IMR-90 (cell line): Measurements from ENCODE around the gene TIFAB. TPM values are rescaled to one million over a fixed set of nuclear protein-coding genes. Genes with fewer than 3 reads are reported as not detected.
A peak's percentile ranks its signal among the peaks of the same experiment; 100 is the strongest.

ENCODE experiments used
- ATAC-seq: fragments of 200-7000 bp; cut with Tn5 transposase; 2 replicates; pipeline ENCODE4 v1.9.1; 2020; ENCODE audit warnings: low read depth, mild to moderate bottlenecking, moderate library complexity
- BruUV-seq: library from RNA; stranded (reverse); fragments of 400-500 nt; replicated peaks from 2 replicates; lab custom pipeline; 2021; lab: Mats Ljungman, UMichigan
- CTCF ChIA-PET: fragments of 300-600 bp; formaldehyde crosslinking; extraction: SDS; loops from one replicate; lab custom pipeline; 2021; ENCODE audit warnings: antibody characterized with exemption; lab: Yijun Ruan, JAX
- POLR2A ChIA-PET: fragments of 300-600 bp; sonication (Branson Sonifier 250); formaldehyde crosslinking; loops from one replicate; lab custom pipeline; 2022; ENCODE audit warnings: antibody characterized with exemption; ENCODE audit not compliant: unreplicated experiment; lab: Charles Lee
- DNase-seq: peaks from one replicate; pipeline ENCODE4 v3.0.0; 2013
- H2AFZ ChIP-seq: replicated peaks from 2 replicates; pipeline ENCODE3; 2013; ENCODE audit warnings: low read length, mild to moderate bottlenecking; ENCODE audit not compliant: poor library complexity
- H2AK5ac ChIP-seq: 2 replicates; pipeline ENCODE4 v1.6.1; 2013; ENCODE audit warnings: low read depth, low read length, inconsistent platforms
- H2AK9ac ChIP-seq: replicated peaks from 2 replicates; pipeline ENCODE3; 2013; ENCODE audit warnings: mild to moderate bottlenecking, low read depth, low read length, moderate library complexity; ENCODE audit not compliant: poor library complexity
- H2BK120ac ChIP-seq: 2 replicates; pipeline ENCODE4 v1.6.1; 2013; ENCODE audit warnings: low read depth, low read length, inconsistent platforms
- H2BK15ac ChIP-seq: 3 replicates; pipeline ENCODE4 v1.6.1; 2013; ENCODE audit warnings: low read depth, low read length, inconsistent platforms
- H2BK20ac ChIP-seq: 2 replicates; pipeline ENCODE4 v1.6.1; 2013; ENCODE audit warnings: low read depth, mild to moderate bottlenecking, inconsistent platforms, low read length, moderate library complexity
- H2BK5ac ChIP-seq: 2 replicates; pipeline ENCODE4 v1.6.1; 2013; ENCODE audit warnings: mild to moderate bottlenecking, low read depth, low read length, inconsistent platforms; ENCODE audit not compliant: poor library complexity, severe bottlenecking
- H3K14ac ChIP-seq: replicated peaks from 2 replicates; pipeline ENCODE4 v1.6.1; 2013; ENCODE audit warnings: low read depth, low read length, inconsistent platforms
- H3K18ac ChIP-seq: 2 replicates; pipeline ENCODE4 v1.6.1; 2013; ENCODE audit warnings: low read depth, low read length, control low read depth
- H3K23ac ChIP-seq: 2 replicates; pipeline ENCODE4 v1.6.1; 2013; ENCODE audit warnings: low read depth, low read length, inconsistent platforms
- H3K27ac ChIP-seq: 2 replicates; pipeline ENCODE4 v1.5.1; 2013; ENCODE audit warnings: mild to moderate bottlenecking, control low read depth, low read length; ENCODE audit not compliant: insufficient read depth
- H3K27me3 ChIP-seq: 2 replicates; pipeline ENCODE4 v1.6.1; 2013; ENCODE audit warnings: low read length; ENCODE audit not compliant: control insufficient read depth, insufficient read depth
- H3K36me3 ChIP-seq: 2 replicates; pipeline ENCODE4 v1.6.1; 2013; ENCODE audit warnings: low read length, mixed read lengths; ENCODE audit not compliant: control insufficient read depth, insufficient read depth
- H3K4ac ChIP-seq: 2 replicates; pipeline ENCODE4 v1.6.1; 2013; ENCODE audit warnings: low read depth, low read length, inconsistent platforms
- H3K4me1 ChIP-seq: 2 replicates; pipeline ENCODE4 v1.6.1; 2013; ENCODE audit warnings: low read length, mixed read lengths; ENCODE audit not compliant: control insufficient read depth, insufficient read depth
- H3K4me2 ChIP-seq: 2 replicates; pipeline ENCODE4 v1.6.1; 2013; ENCODE audit warnings: low read depth, mild to moderate bottlenecking, control low read depth, low read length, moderate library complexity
- H3K4me3 ChIP-seq: 2 replicates; pipeline ENCODE4 v1.5.1; 2013; ENCODE audit warnings: low read depth, mild to moderate bottlenecking, control low read depth, low read length, moderate library complexity; ENCODE audit not compliant: insufficient read depth
- H3K56ac ChIP-seq: 2 replicates; pipeline ENCODE4 v1.6.1; 2013; ENCODE audit warnings: low read length, inconsistent platforms; ENCODE audit not compliant: insufficient read depth; ENCODE audit errors: extremely low read depth
- H3K79me1 ChIP-seq, 2 experiments: 2 replicates each; pipeline ENCODE4 v1.6.1; 2013; ENCODE audit warnings: low read length in 2 of 2, inconsistent platforms in 1 of 2, low read depth in 1 of 2
- H3K9ac ChIP-seq: 2 replicates; pipeline ENCODE4 v1.6.1; 2013; ENCODE audit warnings: low read depth, low read length, control low read depth
- H3K9me1 ChIP-seq: 2 replicates; pipeline ENCODE4 v1.6.1; 2013; ENCODE audit warnings: low read length, inconsistent platforms; ENCODE audit not compliant: insufficient read depth
- H3K9me3 ChIP-seq: 2 replicates; pipeline ENCODE4 v1.6.1; 2013; ENCODE audit warnings: low read length; ENCODE audit not compliant: control insufficient read depth, insufficient read depth
- H4K20me1 ChIP-seq: 2 replicates; pipeline ENCODE4 v1.6.1; 2013; ENCODE audit warnings: low read length, inconsistent platforms; ENCODE audit not compliant: insufficient read depth
- H4K5ac ChIP-seq: 2 replicates; pipeline ENCODE4 v1.6.1; 2013; ENCODE audit warnings: mild to moderate bottlenecking, low read depth, low read length, control low read depth
- H4K8ac ChIP-seq, 2 experiments: 2 replicates each; pipeline ENCODE4 v1.6.1; 2013; ENCODE audit warnings: low read depth in 2 of 2, low read length in 2 of 2, control low read depth in 1 of 2, inconsistent platforms in 1 of 2
- H4K91ac ChIP-seq: 2 replicates; pipeline ENCODE4 v1.6.1; 2013; ENCODE audit warnings: low read depth, low read length, inconsistent platforms; ENCODE audit not compliant: insufficient read depth
- BHLHE40 ChIP-seq: fragments of 150-350 bp; IDR thresholded peaks from 2 replicates; pipeline ENCODE4 v1.6.1; 2016; ENCODE audit warnings: mild to moderate bottlenecking, low read depth, low read length
- CEBPB ChIP-seq: IDR thresholded peaks from 2 replicates; pipeline ENCODE4 v1.6.1; 2012; ENCODE audit warnings: low read depth, low read length, improper control_type of control experiment
- CHD1 ChIP-seq: IDR thresholded peaks from 2 replicates; pipeline ENCODE4 v1.6.1; 2012; ENCODE audit warnings: low read depth, low read length, improper control_type of control experiment
- CTCF ChIP-seq: conservative IDR thresholded peaks from 2 replicates; pipeline ENCODE4 v1.5.1; 2012; ENCODE audit warnings: mild to moderate bottlenecking, low read depth, low read length, improper control_type of control experiment
- ELK1 ChIP-seq: fragments of 150-350 bp; IDR thresholded peaks from 2 replicates; pipeline ENCODE4 v1.6.1; 2016; ENCODE audit warnings: low read depth, mild to moderate bottlenecking, low read length, moderate library complexity, borderline replicate concordance
- FOS ChIP-seq: fragments of 150-350 bp; IDR thresholded peaks from 2 replicates; pipeline ENCODE4 v1.6.1; 2016; ENCODE audit warnings: low read depth, low read length
- MAFK ChIP-seq: IDR thresholded peaks from 2 replicates; pipeline ENCODE4 v1.6.1; 2012; ENCODE audit warnings: low read depth, low read length, improper control_type of control experiment
- MAZ ChIP-seq: IDR thresholded peaks from 2 replicates; pipeline ENCODE4 v1.6.1; 2012; ENCODE audit warnings: low read depth, mild to moderate bottlenecking, low read length, improper control_type of control experiment, moderate library complexity, borderline replicate concordance
- MXI1 ChIP-seq: IDR thresholded peaks from 2 replicates; pipeline ENCODE4 v1.6.1; 2012; ENCODE audit warnings: low read depth, mild to moderate bottlenecking, low read length, moderate library complexity, borderline replicate concordance
- NFE2L2 ChIP-seq: fragments of 150-350 bp; IDR thresholded peaks from 2 replicates; pipeline ENCODE4 v1.6.1; 2016; ENCODE audit warnings: low read depth, mild to moderate bottlenecking, low read length
- POLR2A ChIP-seq: IDR thresholded peaks from 2 replicates; pipeline ENCODE4 v1.6.1; 2012; ENCODE audit warnings: mild to moderate bottlenecking, low read depth, low read length
- RAD21 ChIP-seq: IDR thresholded peaks from 2 replicates; pipeline ENCODE4 v1.6.1; 2012; ENCODE audit warnings: low read length, improper control_type of control experiment
- RCOR1 ChIP-seq: IDR thresholded peaks from 2 replicates; pipeline ENCODE4 v1.6.1; 2012; ENCODE audit warnings: mild to moderate bottlenecking, low read length, improper control_type of control experiment; ENCODE audit not compliant: insufficient replicate concordance
- RFX5 ChIP-seq: IDR thresholded peaks from 2 replicates; pipeline ENCODE4 v1.8.0; 2012; ENCODE audit warnings: low read depth, mild to moderate bottlenecking, low read length, moderate library complexity
- SMC3 ChIP-seq: fragments of 150-350 bp; IDR thresholded peaks from 2 replicates; pipeline ENCODE4 v1.6.1; 2016; ENCODE audit warnings: low read depth, mild to moderate bottlenecking, antibody characterized with exemption, low read length, moderate library complexity
- USF2 ChIP-seq: fragments of 150-350 bp; IDR thresholded peaks from 2 replicates; pipeline ENCODE4 v1.6.1; 2017; ENCODE audit warnings: mild to moderate bottlenecking, antibody characterized with exemption, low read length, low read depth
- WGBS, 2 experiments: methylation state at CpG; one replicate each; pipeline versions ENCODE4 v1.1.5 to v1.1.7; 2013; ENCODE audit warnings: missing lambda C conversion rate in 2 of 2; ENCODE audit not compliant: insufficient read length in 1 of 2; ENCODE audit errors: extremely low coverage in 2 of 2; 5-methylcytosine and 5-hydroxymethylcytosine counted together
- dilution Hi-C: fragments of 300-500 bp; cut with HindIII; formaldehyde crosslinking; loops from one replicate; pipeline ENCODE4 v1.14.3; 2018; ENCODE audit warnings: low sequenced_read_pairs; ENCODE audit not compliant: unreplicated experiment
- in situ Hi-C: fragments of 300-500 bp; cut with MboI; formaldehyde crosslinking; loops from 3 replicates; pipeline ENCODE4 v1.14.3; 2019; ENCODE audit warnings: low sequenced_read_pairs, inconsistent platforms, mixed read lengths
- intact Hi-C: fragments of 100-400 bp; cut with micrococcal nuclease; formaldehyde crosslinking; loops from 2 replicates; pipeline ENCODE4 v1.10.0; 2022
- polyA plus RNA-seq, 3 experiments: library from polyadenylated mRNA; depleted of rRNA; stranded (reverse); fragments of >200 nt; gene quantifications; 2 replicates each; pipeline ENCODE4 v1.2.3, GENCODE V29; 2012; ENCODE audit warnings: low replicate concordance in 1 of 3
- total RNA-seq: library from RNA; depleted of rRNA; stranded (reverse); fragments of >200 nt; gene quantifications from 2 replicates; pipeline ENCODE4 v1.2.3, GENCODE V29; 2012

TIFAB gene
- total and polyA plus RNA-seq, 2 of the 4 experiments (the other 2 are of a cell fraction): not detected

GRCh38 chr5:135444881-135445280 is 7.3 kb downstream of the TIFAB start:
- no peak overlapping the region for H4K91ac ChIP-seq
- CTCF ChIA-PET: no interaction called here
- no TSS peak for BruUV-seq
- POLR2A ChIA-PET: no interaction called here
- no peak overlapping the region for H3K14ac ChIP-seq
- intact Hi-C loops: no loop called here
- no peak overlapping the region for H4K5ac ChIP-seq
- in situ Hi-C loops: no loop called here
- no peak overlapping the region for H3K4me3 ChIP-seq
- H3K79me1 ChIP-seq: no peaks in the 10 kb centered on the region
- 0 out of 2 replicates have a peak overlapping the region, but pooled peaks have one; percentile 4 for H2BK20ac ChIP-seq
- H2AFZ ChIP-seq: no peak overlapping the region
- no peaks in the 10 kb centered on the region for H4K20me1 ChIP-seq
- ATAC-seq (no peak), DNase-seq (no peak)
- dilution Hi-C loops: no loop called here
- H3K27me3 ChIP-seq: peaks cover 25% of the 10 kb centered on the region
- H2BK15ac ChIP-seq: no peak overlapping the region
- WGBS, 2 experiments: no CpG with 5 or more reads among the region's 6 CpGs
- no peak overlapping the region for H2BK120ac ChIP-seq
- no peaks in the 10 kb centered on the region for H3K9me1 ChIP-seq
- H2AK5ac ChIP-seq: no peak overlapping the region
- no peak overlapping the region for H3K56ac ChIP-seq
- H3K4me2 ChIP-seq: no peak overlapping the region
- H2BK5ac ChIP-seq: no peak overlapping the region
- no peak overlapping the region for H3K9ac ChIP-seq
- H3K9me3 ChIP-seq: no peaks in the 10 kb centered on the region; the same call in 1 of the 2 replicates
- TF ChIP-seq NFE2L2 (no peak), USF2 (no peak), CTCF (no peak), MAZ (no peak), RAD21 (no peak), CEBPB (no peak), ELK1 (no peak), CHD1 (no peak), FOS (no peak), MXI1 (no peak), BHLHE40 (no peak), SMC3 (no peak), MAFK (no peak), POLR2A (no peak), RFX5 (no peak), RCOR1 (no peak)
- no peak overlapping the region for H3K27ac ChIP-seq
- H3K36me3 ChIP-seq: no peaks in the 10 kb centered on the region
- H2AK9ac ChIP-seq: no peak overlapping the region
- no peak overlapping the region for H3K4ac ChIP-seq
- peaks cover 2% of the 10 kb centered on the region; the same call in 1 of the 2 replicates for H3K4me1 ChIP-seq
- H3K23ac ChIP-seq: no peak overlapping the region
- H3K18ac ChIP-seq: no peak overlapping the region
- H4K8ac ChIP-seq: no peak overlapping the region
